ENCODE data around the gene NACC2.
A peak's percentile ranks its signal among the peaks of the same experiment; 100 is the strongest.

The NACC2 gene

GRCh38 chr9:136010615-136011361 is 84.3 kb downstream of the NACC2 start:
- DNase-seq (ENCODE audit: low read depth): no peak

- DNase-seq (ENCODE audit: low read depth): no peak
Observed at GRCh38 chr9:136010176-136010575, 84.9 kb downstream of the NACC2 start.

- DNase-seq (ENCODE audit: low read depth): no peak
Observed at GRCh38 chr9:136009516-136009915, 85.6 kb downstream of the NACC2 start.

GRCh38 chr9:136008693-136008997 is 86.4 kb downstream of the NACC2 start:
- no peak for DNase-seq (ENCODE audit: low read depth)

GRCh38 chr9:136007934-136008692 is 87.0 kb downstream of the NACC2 start:
- peak; percentile 9 for DNase-seq (ENCODE audit: low read depth)

- no peak for DNase-seq (ENCODE audit: low read depth)
Observed at GRCh38 chr9:136007276-136007933, 87.7 kb downstream of the NACC2 start.

GRCh38 chr9:136006169-136006568 is 88.9 kb downstream of the NACC2 start:
- no peak for DNase-seq (ENCODE audit: low read depth)

- no peak for DNase-seq (ENCODE audit: low read depth)
Observed at GRCh38 chr9:136004712-136005111, 90.4 kb downstream of the NACC2 start.

GRCh38 chr9:136004219-136004618 is 90.9 kb downstream of the NACC2 start:
- DNase-seq (ENCODE audit: low read depth): no peak

GRCh38 chr9:136003411-136004218 is 91.5 kb downstream of the NACC2 start:
- DNase-seq (ENCODE audit: low read depth): no peak

- no peak for DNase-seq (ENCODE audit: low read depth)
Observed at GRCh38 chr9:136002881-136003280, 92.2 kb downstream of the NACC2 start.

- no peak for DNase-seq (ENCODE audit: low read depth)
Observed at GRCh38 chr9:136002215-136002614, 92.9 kb downstream of the NACC2 start.

- DNase-seq (ENCODE audit: low read depth): no peak
Observed at GRCh38 chr9:136001231-136001630, 93.9 kb downstream of the NACC2 start.

GRCh38 chr9:135998410-135999071 is 96.5 kb downstream of the NACC2 start:
- DNase-seq (ENCODE audit: low read depth): no peak

GRCh38 chr9:135998016-135998380 is 97.1 kb downstream of the NACC2 start:
- DNase-seq (ENCODE audit: low read depth): no peak

GRCh38 chr9:135997090-135998015 is 97.7 kb downstream of the NACC2 start:
- no peak for DNase-seq (ENCODE audit: low read depth)

- DNase-seq (ENCODE audit: low read depth): no peak
Observed at GRCh38 chr9:135995816-135996215, 99.3 kb downstream of the NACC2 start.

GRCh38 chr9:135994501-135995192 is 100.4 kb downstream of the NACC2 start:
- DNase-seq (ENCODE audit: low read depth): no peak

GRCh38 chr9:135993765-135994500 is 101.2 kb downstream of the NACC2 start:
- DNase-seq (ENCODE audit: low read depth): no peak

GRCh38 chr9:135993409-135993742 is 101.7 kb downstream of the NACC2 start:
- no peak for DNase-seq (ENCODE audit: low read depth)
